K562 (cell line): ENCODE results near the gene NOS2. TPM values are rescaled to one million over a fixed set of nuclear protein-coding genes. Genes with fewer than 3 reads are reported as not detected.

Source experiments
- ATAC-seq: fragments of 200-7000 bp; cut with Tn5 transposase; 3 replicates; pipeline ENCODE4 v1.9.1; 2020; ENCODE audit warnings: moderate library complexity
- BruUV-seq: library from RNA; stranded (reverse); fragments of 400-500 nt; replicated peaks from 2 replicates; lab custom pipeline; 2021; lab: Mats Ljungman, UMichigan
- CTCF ChIA-PET: fragments of 300-600 bp; formaldehyde crosslinking; extraction: SDS; loops from one replicate; lab custom pipeline; 2021; ENCODE audit warnings: low intra/inter-chr PET ratio; lab: Yijun Ruan, JAX
- POLR2A ChIA-PET: fragments of 300-600, 350-650 bp; sonication (Branson Sonifier 250); formaldehyde crosslinking; extraction: SDS; loops from one replicate; lab custom pipeline; 2021; ENCODE audit warnings: antibody characterized with exemption, inconsistent platforms; lab: Yijun Ruan, JAX
- DNase-seq, 4 experiments: peaks; one replicate each; pipeline versions ENCODE4 v3.0.0 to v3.0.0-alpha.2; 2011 to 2018; ENCODE audit warnings: low spot score in 3 of 4, mixed read lengths in 3 of 4; ENCODE audit errors: extremely low read depth in 1 of 4
- FAIRE-seq: peaks from 2 replicates; lab custom pipeline; 2011; peaks lifted over from hg19 to GRCh38; lab: Jason Lieb, UNC
- H2AFZ ChIP-seq: 2 replicates; pipeline ENCODE4 v1.6.0; 2011; ENCODE audit warnings: low read depth, low read length, control low read depth, inconsistent platforms
- H3K27ac ChIP-seq: fragments of 200-600 bp; 3 replicates; pipeline ENCODE4 v1.8.0; 2011; ENCODE audit warnings: low read depth, mild to moderate bottlenecking, control low read depth, inconsistent platforms, low read length, moderate library complexity, mixed read lengths; ENCODE audit errors: extremely low read depth
- H3K27me3 ChIP-seq, 2 experiments: fragments of 300-600 bp in 1 of 2; 2 replicates in 1 of 2; 3 replicates in 1 of 2; pipeline versions ENCODE4 v1.6.0 to v1.8.0; 2011; ENCODE audit warnings: inconsistent platforms in 2 of 2, low read length in 2 of 2, mild to moderate bottlenecking in 1 of 2, mixed read lengths in 1 of 2, moderate library complexity in 1 of 2; ENCODE audit not compliant: control insufficient read depth in 2 of 2, insufficient read depth in 2 of 2
- H3K36me3 ChIP-seq: fragments of 300-600 bp; 3 replicates; pipeline ENCODE4 v1.8.0; 2011; ENCODE audit warnings: mild to moderate bottlenecking, low read length, inconsistent platforms; ENCODE audit not compliant: control insufficient read depth, insufficient read depth
- H3K4me1 ChIP-seq, 2 experiments: fragments of 200-600 bp in 1 of 2; replicated peaks in 1 of 2; 2 replicates in 1 of 2; 3 replicates in 1 of 2; pipeline versions ENCODE4 v1.5.1 to v1.8.0; 2011; ENCODE audit warnings: inconsistent platforms in 2 of 2, low read length in 2 of 2, mild to moderate bottlenecking in 1 of 2, mixed read lengths in 1 of 2, moderate library complexity in 1 of 2; ENCODE audit not compliant: control insufficient read depth in 2 of 2, insufficient read depth in 2 of 2
- H3K4me2 ChIP-seq: 2 replicates; pipeline ENCODE4 v1.6.1; 2011; ENCODE audit warnings: low read length, control low read depth, inconsistent platforms, mixed read lengths; ENCODE audit not compliant: insufficient read depth
- H3K4me3 ChIP-seq: fragments of 200-600 bp; sonication (generic), shearing (Covaris generic); 2 replicates; pipeline ENCODE4 v1.5.1; 2016; ENCODE audit warnings: control low read depth, inconsistent platforms
- H3K79me2 ChIP-seq: fragments of 200-600 bp; 3 replicates; pipeline ENCODE4 v1.8.0; 2011; ENCODE audit warnings: low read length, inconsistent platforms; ENCODE audit not compliant: control insufficient read depth, insufficient read depth
- H3K9ac ChIP-seq, 2 experiments: 2 replicates each; pipeline versions ENCODE4 v1.6.0 to v1.6.1; 2011; ENCODE audit warnings: low read depth in 2 of 2, low read length in 2 of 2, control low read depth in 1 of 2, inconsistent platforms in 1 of 2, mild to moderate bottlenecking in 1 of 2, mixed read lengths in 1 of 2; ENCODE audit not compliant: insufficient read depth in 1 of 2
- H3K9me1 ChIP-seq: one replicate; pipeline ENCODE4 v1.6.0; 2011; ENCODE audit warnings: inconsistent platforms, mild to moderate bottlenecking, low read length, moderate library complexity; ENCODE audit not compliant: control insufficient read depth, insufficient read depth
- H3K9me3 ChIP-seq: replicated peaks from 2 replicates; pipeline ENCODE4 v1.5.1; 2011; ENCODE audit warnings: low read depth, low read length, inconsistent platforms; ENCODE audit not compliant: control insufficient read depth, insufficient read depth
- H4K20me1 ChIP-seq: replicated peaks from 2 replicates; pipeline ENCODE4 v1.6.1; 2011; ENCODE audit warnings: low read length, inconsistent platforms, mixed read lengths; ENCODE audit not compliant: control insufficient read depth, insufficient read depth
- CEBPB ChIP-seq: fragments of 450-650 bp; IDR thresholded peaks from 2 replicates; pipeline ENCODE4 v1.6.1; 2016; ENCODE audit warnings: missing genetic modification characterization, missing compliant biosample characterization
- POU5F1 ChIP-seq: fragments of 150-350 bp; IDR thresholded peaks from 2 replicates; pipeline ENCODE4 v1.6.1; 2014; ENCODE audit warnings: borderline replicate concordance, low read length, low read depth, mild to moderate bottlenecking; ENCODE audit not compliant: partially characterized antibody
- WGBS: fragments of 100-300 bp; shearing (Covaris generic); methylation state at CpG from one replicate; pipeline ENCODE4 v1.1.6; 2016; ENCODE audit warnings: low coverage, mixed read lengths; ENCODE audit not compliant: insufficient coverage; ENCODE audit errors: missing lambda C conversion rate; 5-methylcytosine and 5-hydroxymethylcytosine counted together
- in situ Hi-C: fragments of 300-500 bp; cut with MboI; formaldehyde crosslinking; loops from 4 replicates; pipeline ENCODE4 v1.15.0; 2018; ENCODE audit warnings: inconsistent platforms, mixed read lengths
- intact Hi-C: fragments of 100-400 bp; cut with micrococcal nuclease; formaldehyde crosslinking; loops from 2 replicates; pipeline ENCODE4 v1.14.2; 2022
- polyA plus RNA-seq, 8 experiments: library from polyadenylated mRNA; depleted of rRNA in 4 of 8; stranded (reverse) in 5 of 8; unstranded in 3 of 8; fragments of >200 nt; fragmentation: Nextera tagmentation in 2 of 8; fragmentation: Illumina TruSeq in 1 of 8; extraction: Ambion mirVana in 2 of 8; extraction: Trizol in 1 of 8; gene quantifications; 2 replicates each; pipeline versions ENCODE4 v1.2.1 to v1.2.3, GENCODE V29; 2011 to 2014; ENCODE audit warnings: inconsistent platforms in 1 of 8, missing spikeins in 1 of 8
- total RNA-seq, 7 experiments: library from RNA; depleted of rRNA in 6 of 7; stranded (reverse); fragments of >200 nt in 6 of 7; fragmentation: Illumina TruSeq in 2 of 7; extraction: Trizol in 2 of 7; gene quantifications; 2 replicates each; pipeline versions ENCODE4 v1.2.1 to v1.2.3, GENCODE V29; 2011 to 2021; ENCODE audit warnings: low replicate concordance in 1 of 7
- TF ChIP-seq, protein P1 (sequence below): sonication (generic); formaldehyde crosslinking; IDR thresholded peaks from 2 replicates; pipeline ENCODE4 v1.9.0; 2022; ENCODE audit warnings: mild to moderate bottlenecking, missing genetic modification reagents

NOS2 gene
- total and polyA plus RNA-seq, 9 of the 15 experiments (the other 6 are each of a cell fraction or from before 2014, with no cell fraction given), result not detected

DNA sequence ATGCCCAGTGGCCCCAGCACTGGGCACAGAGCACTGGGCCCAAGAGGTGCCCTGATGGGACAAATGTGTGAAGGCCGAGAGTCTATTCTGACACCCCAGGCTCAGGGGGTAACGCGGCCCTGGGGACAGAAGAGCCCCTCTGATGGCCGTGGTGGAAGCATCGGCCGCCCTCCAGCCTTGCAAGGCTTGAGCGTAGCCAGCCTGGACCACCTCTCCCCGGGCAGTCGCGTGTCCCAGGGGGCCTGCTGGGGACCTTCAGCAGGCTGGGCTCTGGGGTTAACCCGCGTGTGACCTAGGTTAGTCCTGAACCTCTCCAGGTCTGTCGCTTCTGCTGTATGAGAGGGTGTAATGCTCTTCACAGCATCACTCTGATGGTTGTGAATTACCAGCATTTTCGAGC lies 40.8 kb downstream of the NOS2 start:
- TF ChIP-seq, protein P1, sequence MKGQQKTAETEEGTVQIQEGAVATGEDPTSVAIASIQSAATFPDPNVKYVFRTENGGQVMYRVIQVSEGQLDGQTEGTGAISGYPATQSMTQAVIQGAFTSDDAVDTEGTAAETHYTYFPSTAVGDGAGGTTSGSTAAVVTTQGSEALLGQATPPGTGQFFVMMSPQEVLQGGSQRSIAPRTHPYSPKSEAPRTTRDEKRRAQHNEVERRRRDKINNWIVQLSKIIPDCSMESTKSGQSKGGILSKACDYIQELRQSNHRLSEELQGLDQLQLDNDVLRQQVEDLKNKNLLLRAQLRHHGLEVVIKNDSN (CRISPR knock-in tag), result no peak
- TF ChIP-seq CEBPB (tag) (no peak), POU5F1 (no peak)
- Histone ChIP-seq H3K4me1 (peaks cover 0 to 11% of the 10 kb centered on the region in 2 experiments; a peak in 3 of 5 replicates), H3K27me3 (peaks cover 0 to 26% of the 10 kb centered on the region in 2 experiments; a peak in 2 of 5 replicates), H3K79me2 (no peaks in the 10 kb centered on the region), H3K9me1 (no peaks in the 10 kb centered on the region), H3K4me3 (no peak overlapping the region), H2AFZ (no peak overlapping the region), H3K36me3 (no peaks in the 10 kb centered on the region), H4K20me1 (peaks cover 11% of the 10 kb centered on the region; the same call in 1 of the 2 replicates), H3K4me2 (no peak overlapping the region), H3K27ac (no peak overlapping the region), H3K9me3 (no peaks in the 10 kb centered on the region), H3K9ac (no peak overlapping the region)
- no TSS peak for BruUV-seq
- ATAC-seq (no peak), FAIRE-seq (no peak), DNase-seq (no peak)
- in situ Hi-C loops (no loop called here), intact Hi-C loops (loop anchor here (5.0 kb wide), 1 partner anchor 522 kb away; no protein-coding TSS in a partner anchor)
- ChIA-PET CTCF (interaction anchor here (0.7 to 3.0 kb wide), 7 partner anchors 12 to 781 kb away, joined by 3 to 36 read pairs (median 3); no protein-coding TSS in a partner anchor), POLR2A (interaction anchor here (0.6 kb wide), 1 partner anchor 112 kb away, joined by 3 read pairs; no protein-coding TSS in a partner anchor)
- 20% methylated on average over 14 of the region's 14 CpGs for WGBS
